ENCODE data around the gene KLRC2.
"Not testable (repeated sequence)": the region's sequence is repeated elsewhere in the genome, so short reads cannot be mapped to it uniquely, and the experiment has no call there.

The KLRC2 gene

GRCh38 chr12:10404798-10405197, 31.0 kb downstream of the KLRC2 start:
- no peak for DNase-seq

- no peak for DNase-seq
These were observed 35.0 kb downstream of the KLRC2 start for GRCh38 chr12:10400829-10401228.

GRCh38 chr12:10398168-10398567, 37.6 kb downstream of the KLRC2 start:
- no peak for DNase-seq

- DNase-seq: no peak
These were observed 38.5 kb downstream of the KLRC2 start for GRCh38 chr12:10397296-10397695.

GRCh38 chr12:10396176-10396575, 39.6 kb downstream of the KLRC2 start:
- DNase-seq: not testable (repeated sequence)

- peak in 1 of 2 donors; percentile 82 for DNase-seq
These were observed 40.3 kb downstream of the KLRC2 start for GRCh38 chr12:10395390-10395998.

- DNase-seq: not testable (repeated sequence)
These were observed 41.2 kb downstream of the KLRC2 start for GRCh38 chr12:10394531-10395152.

GRCh38 chr12:10393291-10393690, 42.5 kb downstream of the KLRC2 start:
- DNase-seq: no peak

- peak in 1 of 2 donors; percentile 24 for DNase-seq
These were observed 43.3 kb downstream of the KLRC2 start for GRCh38 chr12:10392394-10392930.

- not testable (repeated sequence) for DNase-seq
These were observed 44.8 kb downstream of the KLRC2 start for GRCh38 chr12:10390991-10391390.

GRCh38 chr12:10389904-10390303, 45.9 kb downstream of the KLRC2 start, which contains the start of gene KLRK1:
KLRK1 (minus strand) TSS chr12:10390041; CDS start chr12:10388810, 1,231 bp downstream.
- DNase-seq: peak in 1 of 2 donors; percentile 7

GRCh38 chr12:10388624-10389413, 47.0 kb downstream of the KLRC2 start:
- DNase-seq: no peak

- DNase-seq: not testable (repeated sequence)
These were observed 48.3 kb downstream of the KLRC2 start for GRCh38 chr12:10387498-10387897.

GRCh38 chr12:10386857-10387256, 49.0 kb downstream of the KLRC2 start:
- no peak for DNase-seq

GRCh38 chr12:10385166-10385613, 50.6 kb downstream of the KLRC2 start:
- DNase-seq: no peak

- no peak for DNase-seq
These were observed 51.6 kb downstream of the KLRC2 start for GRCh38 chr12:10384191-10384590.

GRCh38 chr12:10381928-10382628, 53.7 kb downstream of the KLRC2 start:
- DNase-seq: no peak
